ENCODE results near the gene ANKS1B.

ANKS1B gene

GRCh38 chr12:99495799-99496198 lies 488.9 kb downstream of the ANKS1B start:
- no peak overlapping the region for H3K27ac ChIP-seq (ENCODE audit: extremely low read depth, low read depth, low read length)
- H3K36me3 ChIP-seq (ENCODE audit: control insufficient read depth in 2 of 2, insufficient read depth in 1 of 2, low read length in 2 of 2), result no peaks in the 10 kb centered on the region
- ChIA-PET CTCF (no interaction called here), POLR2A (no interaction called here)
- no peaks in the 10 kb centered on the region for H3K9me3 ChIP-seq (ENCODE audit: control insufficient read depth, insufficient read depth, low read depth, low read length)
- TF ChIP-seq ZNF510 (tag by site-specific recombination; IDR thresholded peaks at IDR 0.05; ENCODE audit: insufficient replicate concordance) (no peak), ZFHX2 (tag by site-specific recombination; conservative IDR thresholded peaks at IDR 0.05) (no peak), ZNF140 (tag by site-specific recombination; IDR thresholded peaks at IDR 0.05) (no peak), ZNF623 (tag by site-specific recombination; IDR thresholded peaks at IDR 0.05) (no peak), PRDM2 (tag by site-specific recombination; IDR thresholded peaks at IDR 0.05; ENCODE audit: borderline replicate concordance) (no peak), ZNF280C (tag by site-specific recombination; IDR thresholded peaks at IDR 0.05) (no peak), ZNF621 (tag by site-specific recombination; IDR thresholded peaks at IDR 0.05) (no peak), BCL6B (tag by site-specific recombination; IDR thresholded peaks at IDR 0.05) (no peak)
- H3K4me3 ChIP-seq (ENCODE audit: low read depth, low read length), result no peak overlapping the region
- H3K4me1 ChIP-seq (ENCODE audit: control insufficient read depth, insufficient read depth, low read length), result no peaks in the 10 kb centered on the region

GRCh38 chr12:99493197-99493596 lies 491.5 kb downstream of the ANKS1B start:
- ChIA-PET CTCF (no interaction called here), POLR2A (no interaction called here)
- H3K4me3 ChIP-seq (ENCODE audit: low read depth, low read length), result no peak overlapping the region
- H3K9me3 ChIP-seq (ENCODE audit: control insufficient read depth, insufficient read depth, low read depth, low read length), result no peaks in the 10 kb centered on the region
- H3K36me3 ChIP-seq (ENCODE audit: control insufficient read depth in 2 of 2, insufficient read depth in 1 of 2, low read length in 2 of 2), result no peaks in the 10 kb centered on the region
- no peak for TF ChIP-seq ZNF488 (tag by site-specific recombination; IDR thresholded peaks at IDR 0.05)
- no peak for TF ChIP-seq ZFP41 (tag by site-specific recombination; IDR thresholded peaks at IDR 0.05; ENCODE audit: borderline replicate concordance)
- no peaks in the 10 kb centered on the region for H3K4me1 ChIP-seq (ENCODE audit: control insufficient read depth, insufficient read depth, low read length)
- H3K27ac ChIP-seq (ENCODE audit: extremely low read depth, low read depth, low read length), result no peak overlapping the region

GRCh38 chr12:99486277-99486676 lies 498.5 kb downstream of the ANKS1B start:
- ChIA-PET POLR2A (no interaction called here), CTCF (no interaction called here)
- Histone ChIP-seq H3K36me3 (ENCODE audit: control insufficient read depth in 2 of 2, insufficient read depth in 1 of 2, low read length in 2 of 2) (no peaks in the 10 kb centered on the region), H3K9me3 (ENCODE audit: control insufficient read depth, insufficient read depth, low read depth, low read length) (no peaks in the 10 kb centered on the region), H3K4me1 (ENCODE audit: control insufficient read depth, insufficient read depth, low read length) (no peaks in the 10 kb centered on the region), H3K4me3 (ENCODE audit: low read depth, low read length) (no peak overlapping the region), H3K27ac (ENCODE audit: extremely low read depth, low read depth, low read length) (no peak overlapping the region)
- TF ChIP-seq ZNF433 (tag by site-specific recombination; IDR thresholded peaks at IDR 0.05; ENCODE audit: low read depth), result 0 out of 2 replicates have a peak, but pooled peaks have one; percentile 21
- peak; percentile 69 for TF ChIP-seq ZNF518A (tag by site-specific recombination; conservative IDR thresholded peaks at IDR 0.05; ENCODE audit: low read depth)
- TF ChIP-seq ZNF701 (tag by site-specific recombination; IDR thresholded peaks at IDR 0.05), result no peak

All from HEK293 (cell line).